ENCODE results near the gene FAS. TPM values are rescaled to one million over a fixed set of nuclear protein-coding genes. Genes with fewer than 3 reads are reported as not detected.
"Not testable (repeated sequence)": the region's sequence is repeated elsewhere in the genome, so short reads cannot be mapped to it uniquely, and the experiment has no call there.

The FAS gene
- polyA plus RNA-seq, 1 donor, result 6.9 TPM

DNA sequence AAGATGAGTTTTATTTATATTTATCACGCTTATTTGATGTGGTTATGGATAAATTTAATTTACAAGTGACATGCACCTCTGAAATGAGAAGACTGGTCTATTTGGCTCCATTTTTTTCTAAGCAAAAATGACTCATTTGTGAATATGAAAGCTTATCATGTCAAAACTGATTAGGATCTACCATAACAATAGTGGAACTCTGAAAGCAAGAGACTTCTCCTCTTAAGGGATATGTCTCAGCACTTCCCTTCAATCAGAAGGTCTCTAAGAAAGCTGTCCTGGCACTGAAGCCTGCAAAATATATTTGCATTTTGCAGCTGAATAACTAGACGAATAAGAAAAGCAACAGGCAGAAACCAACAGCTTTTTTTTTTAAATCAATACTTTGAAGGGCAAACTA lies 12.7 kb downstream of the FAS start:
- Histone ChIP-seq H3K27me3 (ENCODE audit: control insufficient read depth, insufficient read depth, low read length) (no peaks in the 10 kb centered on the region), H3K36me3 (ENCODE audit: control insufficient read depth, insufficient read depth, low read length) (no peaks in the 10 kb centered on the region), H3K27ac (ENCODE audit: low read length) (no peak overlapping the region), H3K9me3 (ENCODE audit: control insufficient read depth, low read depth, low read length) (no peaks in the 10 kb centered on the region), H3K4me3 (ENCODE audit: low read length) (no peak overlapping the region), H3K4me1 (ENCODE audit: control insufficient read depth, insufficient read depth, low read length) (peaks cover 5% of the 10 kb centered on the region)
- DNase-seq, result no peak
- 70% methylated on average over 2 of the region's 2 CpGs for WGBS (ENCODE audit: insufficient coverage, low lambda C conversion rate)

- Histone ChIP-seq H3K4me3 (ENCODE audit: low read length) (no peak overlapping the region), H3K9me3 (ENCODE audit: control insufficient read depth, low read depth, low read length) (no peaks in the 10 kb centered on the region), H3K4me1 (ENCODE audit: control insufficient read depth, insufficient read depth, low read length) (peaks cover 5% of the 10 kb centered on the region), H3K27me3 (ENCODE audit: control insufficient read depth, insufficient read depth, low read length) (no peaks in the 10 kb centered on the region), H3K27ac (ENCODE audit: low read length) (no peak overlapping the region), H3K36me3 (ENCODE audit: control insufficient read depth, insufficient read depth, low read length) (peaks cover 3% of the 10 kb centered on the region)
- WGBS (ENCODE audit: insufficient coverage, low lambda C conversion rate), result no CpG with 5 or more reads among the region's 3 CpGs
- DNase-seq, result peak; percentile 41 to 69
Observed at GRCh38 chr10:89007129-89007893, 16.7 kb downstream of the FAS start.

DNA sequence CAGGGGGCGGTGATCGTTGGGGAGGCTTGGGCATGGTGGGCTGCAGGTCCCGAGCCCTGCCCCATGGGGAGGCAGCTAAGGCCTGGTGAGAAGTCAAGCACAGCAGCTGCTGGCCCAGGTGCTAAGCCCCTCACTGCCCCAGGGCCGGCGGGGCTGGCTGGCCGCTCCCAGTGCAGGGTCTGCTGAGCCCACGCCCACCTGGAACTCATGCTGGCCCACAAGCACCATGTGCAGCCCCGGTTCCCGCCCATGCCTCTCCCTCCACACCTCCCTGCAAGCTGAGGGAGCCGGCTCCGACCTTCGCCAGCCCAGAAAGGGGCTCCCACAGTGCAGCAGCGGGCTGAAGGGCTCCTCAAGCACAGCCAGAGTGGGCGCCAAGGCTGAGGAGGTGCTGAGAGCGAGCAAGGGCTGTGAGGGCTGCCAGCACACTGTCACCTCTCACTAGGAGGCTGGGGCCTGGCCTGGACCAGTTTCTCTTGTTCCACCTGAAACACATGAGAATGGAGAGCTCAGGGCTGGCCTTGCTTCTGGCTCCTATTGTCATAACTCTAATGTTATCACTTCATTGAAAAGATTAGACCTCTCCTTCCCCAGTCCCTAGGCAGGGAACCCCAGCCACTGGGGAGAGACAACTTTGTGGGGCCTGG lies 28.2 kb downstream of the FAS start:
- H3K4me3 ChIP-seq (ENCODE audit: low read length); H3K9me3 ChIP-seq (ENCODE audit: control insufficient read depth, low read depth, low read length); H3K27ac ChIP-seq (ENCODE audit: low read length); H3K4me1 ChIP-seq (ENCODE audit: control insufficient read depth, insufficient read depth, low read length); DNase-seq; H3K27me3 ChIP-seq (ENCODE audit: control insufficient read depth, insufficient read depth, low read length); H3K36me3 ChIP-seq (ENCODE audit: control insufficient read depth, insufficient read depth, low read length): not testable (repeated sequence)
- whole genome bisulfite sequencing (ENCODE audit: insufficient coverage, low lambda C conversion rate), result no CpG with 5 or more reads among the region's 15 CpGs

- DNase-seq, result no peak
- WGBS (ENCODE audit: insufficient coverage, low lambda C conversion rate), result no CpG with 5 or more reads among the region's 2 CpGs
- Histone ChIP-seq H3K27me3 (ENCODE audit: control insufficient read depth, insufficient read depth, low read length) (no peaks in the 10 kb centered on the region), H3K9me3 (ENCODE audit: control insufficient read depth, low read depth, low read length) (peaks cover 7% of the 10 kb centered on the region), H3K4me3 (ENCODE audit: low read length) (no peak overlapping the region), H3K36me3 (ENCODE audit: control insufficient read depth, insufficient read depth, low read length) (peaks cover 9% of the 10 kb centered on the region), H3K27ac (ENCODE audit: low read length) (no peak overlapping the region), H3K4me1 (ENCODE audit: control insufficient read depth, insufficient read depth, low read length) (no peaks in the 10 kb centered on the region)
Observed at GRCh38 chr10:89019569-89020327, 29.1 kb downstream of the FAS start.

- H3K27me3 ChIP-seq (ENCODE audit: control insufficient read depth, insufficient read depth, low read length); H3K9me3 ChIP-seq (ENCODE audit: control insufficient read depth, low read depth, low read length); H3K4me3 ChIP-seq (ENCODE audit: low read length); H3K36me3 ChIP-seq (ENCODE audit: control insufficient read depth, insufficient read depth, low read length); H3K4me1 ChIP-seq (ENCODE audit: control insufficient read depth, insufficient read depth, low read length); DNase-seq; H3K27ac ChIP-seq (ENCODE audit: low read length): not testable (repeated sequence)
- no CpG with 5 or more reads among the region's 6 CpGs for WGBS (ENCODE audit: insufficient coverage, low lambda C conversion rate)
Observed at GRCh38 chr10:89021526-89021925, 30.9 kb downstream of the FAS start.

- H3K36me3 ChIP-seq (ENCODE audit: control insufficient read depth, insufficient read depth, low read length), result peaks cover 5% of the 10 kb centered on the region
- WGBS (ENCODE audit: insufficient coverage, low lambda C conversion rate), result no CpG with 5 or more reads among the region's 2 CpGs
- no peak overlapping the region for H3K4me3 ChIP-seq (ENCODE audit: low read length)
- DNase-seq, result no peak
- no peak overlapping the region for H3K27ac ChIP-seq (ENCODE audit: low read length)
- H3K27me3 ChIP-seq (ENCODE audit: control insufficient read depth, insufficient read depth, low read length), result no peaks in the 10 kb centered on the region
- H3K4me1 ChIP-seq (ENCODE audit: control insufficient read depth, insufficient read depth, low read length), result no peaks in the 10 kb centered on the region
- peaks cover 7% of the 10 kb centered on the region for H3K9me3 ChIP-seq (ENCODE audit: control insufficient read depth, low read depth, low read length)
Observed at GRCh38 chr10:89022734-89023133, 32.1 kb downstream of the FAS start.

GRCh38 chr10:89025453-89025852 lies 34.9 kb downstream of the FAS start:
- peaks cover 2% of the 10 kb centered on the region for H3K36me3 ChIP-seq (ENCODE audit: control insufficient read depth, insufficient read depth, low read length)

GRCh38 chr10:89029181-89029580 lies 38.6 kb downstream of the FAS start:
- WGBS (ENCODE audit: insufficient coverage, low lambda C conversion rate), result no CpG with 5 or more reads among the region's 2 CpGs
- Histone ChIP-seq H3K36me3 (ENCODE audit: control insufficient read depth, insufficient read depth, low read length) (no peaks in the 10 kb centered on the region), H3K27ac (ENCODE audit: low read length) (no peak overlapping the region), H3K4me1 (ENCODE audit: control insufficient read depth, insufficient read depth, low read length) (peaks cover 2% of the 10 kb centered on the region), H3K27me3 (ENCODE audit: control insufficient read depth, insufficient read depth, low read length) (no peaks in the 10 kb centered on the region), H3K9me3 (ENCODE audit: control insufficient read depth, low read depth, low read length) (no peaks in the 10 kb centered on the region), H3K4me3 (ENCODE audit: low read length) (no peak overlapping the region)
- DNase-seq, result no peak

More at GRCh38 chr10:89025453-89025852, 34.9 kb downstream of the FAS start:
- no peaks in the 10 kb centered on the region for H3K27me3 ChIP-seq (ENCODE audit: control insufficient read depth, insufficient read depth, low read length)
- H3K4me1 ChIP-seq (ENCODE audit: control insufficient read depth, insufficient read depth, low read length), result peaks cover 2% of the 10 kb centered on the region
- no CpG with 5 or more reads among the region's 1 CpG for WGBS (ENCODE audit: insufficient coverage, low lambda C conversion rate)
- H3K9me3 ChIP-seq (ENCODE audit: control insufficient read depth, low read depth, low read length), result no peaks in the 10 kb centered on the region
- H3K27ac ChIP-seq (ENCODE audit: low read length), result no peak overlapping the region
- no peak overlapping the region for H3K4me3 ChIP-seq (ENCODE audit: low read length)
- no peak for DNase-seq

- Histone ChIP-seq H3K4me3 (ENCODE audit: low read length) (no peak overlapping the region), H3K27ac (ENCODE audit: low read length) (no peak overlapping the region), H3K9me3 (ENCODE audit: control insufficient read depth, low read depth, low read length) (no peaks in the 10 kb centered on the region), H3K36me3 (ENCODE audit: control insufficient read depth, insufficient read depth, low read length) (no peaks in the 10 kb centered on the region), H3K4me1 (ENCODE audit: control insufficient read depth, insufficient read depth, low read length) (peaks cover 2% of the 10 kb centered on the region), H3K27me3 (ENCODE audit: control insufficient read depth, insufficient read depth, low read length) (no peaks in the 10 kb centered on the region)
- 67% methylated on average over 1 of the region's 8 CpGs for WGBS (ENCODE audit: insufficient coverage, low lambda C conversion rate)
- peak; percentile 58 to 62 for DNase-seq
Observed at GRCh38 chr10:89029785-89030437, 39.3 kb downstream of the FAS start.

- Histone ChIP-seq H3K27me3 (ENCODE audit: control insufficient read depth, insufficient read depth, low read length) (no peaks in the 10 kb centered on the region), H3K9me3 (ENCODE audit: control insufficient read depth, low read depth, low read length) (no peaks in the 10 kb centered on the region), H3K4me1 (ENCODE audit: control insufficient read depth, insufficient read depth, low read length) (peaks cover 2% of the 10 kb centered on the region), H3K36me3 (ENCODE audit: control insufficient read depth, insufficient read depth, low read length) (no peaks in the 10 kb centered on the region), H3K27ac (ENCODE audit: low read length) (no peak overlapping the region), H3K4me3 (ENCODE audit: low read length) (no peak overlapping the region)
- no peak for DNase-seq
- WGBS (ENCODE audit: insufficient coverage, low lambda C conversion rate), result no CpG with 5 or more reads among the region's 2 CpGs
Observed at GRCh38 chr10:89030791-89031190, 40.2 kb downstream of the FAS start.
